ENCODE data around the gene RALGAPB. TPM values are rescaled to one million over a fixed set of nuclear protein-coding genes. Genes with fewer than 3 reads are reported as not detected.

Gene RALGAPB
- total RNA-seq, 2 donors from 2014 or later: 38.3 to 45.5 TPM

DNA sequence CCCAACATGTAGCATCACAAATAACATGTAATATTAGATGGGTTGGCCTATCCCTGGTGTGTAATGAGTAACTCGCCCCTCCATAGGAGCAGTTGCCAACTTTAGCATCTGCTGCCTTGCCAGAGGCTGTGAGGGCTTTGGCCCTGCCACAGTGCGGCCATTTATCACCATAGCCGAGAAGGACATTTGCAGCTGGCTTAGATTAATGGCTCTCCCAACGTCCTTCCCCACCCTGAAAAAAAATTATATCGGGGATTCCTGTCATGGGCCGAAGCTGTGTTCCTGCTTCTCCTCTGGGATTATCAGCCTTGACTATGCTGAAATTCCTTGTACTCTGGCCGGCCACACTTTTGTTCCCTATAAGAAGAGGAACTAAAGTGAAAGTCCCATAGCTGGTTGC is 100.8 kb downstream of the RALGAPB start:
- H3K36me3 ChIP-seq (ENCODE audit: control insufficient read depth, insufficient read depth, low read length): peaks cover 73% of the 10 kb centered on the region
- no peak for DNase-seq
- 90 to 96% methylated on average over 6 to 7 of the region's 7 CpGs for WGBS, 2 experiments (ENCODE audit: insufficient coverage in 1 of 2, insufficient read length in 1 of 2)

GRCh38 chr20:38579219-38579910 is 106.7 kb downstream of the RALGAPB start:
- Histone ChIP-seq H3K27me3 (ENCODE audit: control insufficient read depth, insufficient read depth, low read length, poor library complexity, severe bottlenecking) (no peaks in the 10 kb centered on the region), H3K4me1 (ENCODE audit: control insufficient read depth, insufficient read depth, low read length) (peaks cover 19% of the 10 kb centered on the region), H3K9ac (ENCODE audit: extremely low read depth, low read length, poor library complexity, severe bottlenecking) (no peak overlapping the region), H3K4me3 (ENCODE audit: low read length) (no peak overlapping the region), H3K27ac (ENCODE audit: low read depth, low read length) (no peak overlapping the region), H3K36me3 (ENCODE audit: control insufficient read depth, insufficient read depth, low read length) (peaks cover 21% of the 10 kb centered on the region), H3K9me3 (ENCODE audit: control insufficient read depth, low read length) (no peaks in the 10 kb centered on the region)
- no peak for DNase-seq
- H3K4me1 Mint-ChIP-seq: peaks cover 41% of the 10 kb centered on the region
- no peak overlapping the region for H3K4me3 Mint-ChIP-seq
- no peaks in the 10 kb centered on the region for H3K27me3 Mint-ChIP-seq (ENCODE audit: insufficient read depth)
- H3K36me3 Mint-ChIP-seq (ENCODE audit: low read depth): peaks cover 25% of the 10 kb centered on the region
- no peak for TF ChIP-seq CTCF (conservative IDR thresholded peaks at IDR 0.05)
- WGBS, 2 experiments (ENCODE audit: insufficient coverage in 1 of 2, insufficient read length in 1 of 2): 54 to 84% methylated on average over 2 to 7 of the region's 7 CpGs
- no peak overlapping the region for H3K27ac Mint-ChIP-seq
- no peaks in the 10 kb centered on the region for H3K9me3 Mint-ChIP-seq

More for the DNA sequence above, 100.8 kb downstream of the RALGAPB start:
- Histone ChIP-seq H3K9ac (ENCODE audit: extremely low read depth, low read length, poor library complexity, severe bottlenecking) (no peak overlapping the region), H3K4me1 (ENCODE audit: control insufficient read depth, insufficient read depth, low read length) (peaks cover 8% of the 10 kb centered on the region), H3K4me3 (ENCODE audit: low read length) (no peak overlapping the region), H3K27ac (ENCODE audit: low read depth, low read length) (no peak overlapping the region), H3K9me3 (ENCODE audit: control insufficient read depth, low read length) (no peaks in the 10 kb centered on the region), H3K27me3 (ENCODE audit: control insufficient read depth, insufficient read depth, low read length, poor library complexity, severe bottlenecking) (no peaks in the 10 kb centered on the region)
- H3K36me3 Mint-ChIP-seq (ENCODE audit: low read depth): peaks cover 52% of the 10 kb centered on the region
- H3K27me3 Mint-ChIP-seq (ENCODE audit: insufficient read depth): no peaks in the 10 kb centered on the region
- H3K4me3 Mint-ChIP-seq: no peak overlapping the region
- H3K4me1 Mint-ChIP-seq: peaks cover 16% of the 10 kb centered on the region
- H3K27ac Mint-ChIP-seq: no peak overlapping the region
- no peak for TF ChIP-seq CTCF (conservative IDR thresholded peaks at IDR 0.05)
- H3K9me3 Mint-ChIP-seq: no peaks in the 10 kb centered on the region

DNA sequence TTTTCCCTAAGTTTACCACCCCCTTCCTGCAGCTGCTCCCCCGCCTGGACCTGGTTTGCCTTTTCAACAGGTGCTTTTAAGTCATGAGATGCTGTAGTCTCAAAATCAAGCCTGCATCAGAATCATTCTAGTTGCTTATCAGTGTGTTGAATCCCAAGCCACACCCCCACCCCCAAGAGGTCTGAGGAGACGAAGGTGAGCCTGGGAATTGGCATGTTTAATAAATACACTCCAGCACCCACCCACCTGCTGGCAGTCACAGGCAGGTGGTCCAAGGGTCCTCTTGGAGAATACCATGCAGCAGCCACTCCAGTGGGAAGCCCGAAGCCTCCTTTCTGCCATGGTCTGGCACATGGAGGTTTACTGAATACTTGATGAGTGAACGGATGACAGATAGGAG is 107.3 kb downstream of the RALGAPB start:
- no peak overlapping the region for H3K4me3 Mint-ChIP-seq
- Histone ChIP-seq H3K9me3 (ENCODE audit: control insufficient read depth, low read length) (no peaks in the 10 kb centered on the region), H3K9ac (ENCODE audit: extremely low read depth, low read length, poor library complexity, severe bottlenecking) (no peak overlapping the region), H3K27ac (ENCODE audit: low read depth, low read length) (no peak overlapping the region), H3K36me3 (ENCODE audit: control insufficient read depth, insufficient read depth, low read length) (peaks cover 15% of the 10 kb centered on the region), H3K27me3 (ENCODE audit: control insufficient read depth, insufficient read depth, low read length, poor library complexity, severe bottlenecking) (no peaks in the 10 kb centered on the region), H3K4me3 (ENCODE audit: low read length) (no peak overlapping the region), H3K4me1 (ENCODE audit: control insufficient read depth, insufficient read depth, low read length) (peaks cover 19% of the 10 kb centered on the region)
- H3K27ac Mint-ChIP-seq: no peak overlapping the region
- DNase-seq: no peak
- TF ChIP-seq CTCF (conservative IDR thresholded peaks at IDR 0.05): no peak
- no peaks in the 10 kb centered on the region for H3K9me3 Mint-ChIP-seq
- H3K36me3 Mint-ChIP-seq (ENCODE audit: low read depth): peaks cover 19% of the 10 kb centered on the region
- 88 to 92% methylated on average over 2 to 4 of the region's 4 CpGs for WGBS, 2 experiments (ENCODE audit: insufficient coverage in 1 of 2, insufficient read length in 1 of 2)
- peaks cover 41% of the 10 kb centered on the region for H3K4me1 Mint-ChIP-seq
- H3K27me3 Mint-ChIP-seq (ENCODE audit: insufficient read depth): no peaks in the 10 kb centered on the region

Measured in endodermal cell (in vitro differentiated cells).